GM23338 (cell line): ENCODE data around the gene F2RL2.

Experiments used
- CREB1 ChIP-seq: fragments of 250-450 bp; sonication (Bioruptor Pico); IDR thresholded peaks from 2 replicates; pipeline ENCODE4 v1.5.0; 2020; ENCODE audit warnings: low read depth, mild to moderate bottlenecking, moderate library complexity
- CTCF ChIP-seq, 2 experiments: fragments of 200-600 bp in 1 of 2; sonication (generic) in 1 of 2; conservative IDR thresholded peaks; 2 replicates each; pipeline versions ENCODE4 v1.5.1 to v1.6.1; 2016 to 2017; ENCODE audit warnings: antibody characterized with exemption in 2 of 2, low read depth in 2 of 2, mild to moderate bottlenecking in 2 of 2, moderate library complexity in 1 of 2
- EZH2 ChIP-seq: fragments of 200-600 bp; sonication (generic); IDR thresholded peaks from one replicate; pipeline ENCODE4 v1.8.0; 2017; ENCODE audit warnings: antibody characterized with exemption, mild to moderate bottlenecking, low read depth; ENCODE audit not compliant: unreplicated experiment
- EZH2phosphoT487 ChIP-seq: fragments of 200-600 bp; sonication (generic); IDR thresholded peaks from one replicate; pipeline ENCODE4 v1.8.1; 2018; ENCODE audit warnings: antibody characterized with exemption; ENCODE audit not compliant: unreplicated experiment
- POLR2AphosphoS5 ChIP-seq: IDR thresholded peaks from 2 replicates; pipeline ENCODE4 v1.6.1; 2016; ENCODE audit warnings: antibody characterized with exemption, low read depth
- ZNF462 ChIP-seq: fragments of 250-450 bp; sonication (Bioruptor Pico); IDR thresholded peaks from 2 replicates; pipeline ENCODE4 v1.5.0; 2020; ENCODE audit warnings: mild to moderate bottlenecking, moderate library complexity
- TF ChIP-seq, protein P1 (sequence below): IDR thresholded peaks from one replicate; pipeline ENCODE4 v1.6.1; 2018; ENCODE audit warnings: antibody characterized with exemption; ENCODE audit not compliant: unreplicated experiment

DNA sequence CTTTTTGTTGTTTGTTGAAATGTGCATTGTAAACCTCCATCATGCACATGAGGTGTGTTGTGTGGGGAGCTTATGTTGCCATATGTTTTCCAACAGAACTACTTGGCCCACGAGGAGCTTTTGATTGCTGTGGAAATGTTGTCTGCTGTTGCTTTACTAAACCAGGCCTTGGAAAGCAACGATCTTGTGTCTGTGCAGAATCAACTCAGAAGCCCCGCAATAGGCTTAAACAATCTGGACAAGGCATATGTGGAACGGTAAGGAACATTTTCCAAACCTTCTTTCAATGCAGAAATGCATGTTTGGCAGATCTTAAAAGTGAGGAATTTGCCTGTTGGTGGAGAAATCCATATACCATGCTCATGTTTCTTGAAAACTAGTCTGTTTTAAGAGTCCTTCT is 22.5 kb downstream of the F2RL2 start:
- TF ChIP-seq ZNF462 (CRISPR knock-in tag) (no peak), CTCF (conservative IDR thresholded peaks at IDR 0.05; ENCODE audit: low read depth in 2 of 2) (no peak), EZH2phosphoT487 (no peak), POLR2AphosphoS5 (no peak), EZH2 (no peak), CREB1 (CRISPR knock-in tag) (no peak)
- TF ChIP-seq, protein P1, sequence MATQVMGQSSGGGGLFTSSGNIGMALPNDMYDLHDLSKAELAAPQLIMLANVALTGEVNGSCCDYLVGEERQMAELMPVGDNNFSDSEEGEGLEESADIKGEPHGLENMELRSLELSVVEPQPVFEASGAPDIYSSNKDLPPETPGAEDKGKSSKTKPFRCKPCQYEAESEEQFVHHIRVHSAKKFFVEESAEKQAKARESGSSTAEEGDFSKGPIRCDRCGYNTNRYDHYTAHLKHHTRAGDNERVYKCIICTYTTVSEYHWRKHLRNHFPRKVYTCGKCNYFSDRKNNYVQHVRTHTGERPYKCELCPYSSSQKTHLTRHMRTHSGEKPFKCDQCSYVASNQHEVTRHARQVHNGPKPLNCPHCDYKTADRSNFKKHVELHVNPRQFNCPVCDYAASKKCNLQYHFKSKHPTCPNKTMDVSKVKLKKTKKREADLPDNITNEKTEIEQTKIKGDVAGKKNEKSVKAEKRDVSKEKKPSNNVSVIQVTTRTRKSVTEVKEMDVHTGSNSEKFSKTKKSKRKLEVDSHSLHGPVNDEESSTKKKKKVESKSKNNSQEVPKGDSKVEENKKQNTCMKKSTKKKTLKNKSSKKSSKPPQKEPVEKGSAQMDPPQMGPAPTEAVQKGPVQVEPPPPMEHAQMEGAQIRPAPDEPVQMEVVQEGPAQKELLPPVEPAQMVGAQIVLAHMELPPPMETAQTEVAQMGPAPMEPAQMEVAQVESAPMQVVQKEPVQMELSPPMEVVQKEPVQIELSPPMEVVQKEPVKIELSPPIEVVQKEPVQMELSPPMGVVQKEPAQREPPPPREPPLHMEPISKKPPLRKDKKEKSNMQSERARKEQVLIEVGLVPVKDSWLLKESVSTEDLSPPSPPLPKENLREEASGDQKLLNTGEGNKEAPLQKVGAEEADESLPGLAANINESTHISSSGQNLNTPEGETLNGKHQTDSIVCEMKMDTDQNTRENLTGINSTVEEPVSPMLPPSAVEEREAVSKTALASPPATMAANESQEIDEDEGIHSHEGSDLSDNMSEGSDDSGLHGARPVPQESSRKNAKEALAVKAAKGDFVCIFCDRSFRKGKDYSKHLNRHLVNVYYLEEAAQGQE = no peak
